ENCODE results near the gene ECE1.

DNA sequence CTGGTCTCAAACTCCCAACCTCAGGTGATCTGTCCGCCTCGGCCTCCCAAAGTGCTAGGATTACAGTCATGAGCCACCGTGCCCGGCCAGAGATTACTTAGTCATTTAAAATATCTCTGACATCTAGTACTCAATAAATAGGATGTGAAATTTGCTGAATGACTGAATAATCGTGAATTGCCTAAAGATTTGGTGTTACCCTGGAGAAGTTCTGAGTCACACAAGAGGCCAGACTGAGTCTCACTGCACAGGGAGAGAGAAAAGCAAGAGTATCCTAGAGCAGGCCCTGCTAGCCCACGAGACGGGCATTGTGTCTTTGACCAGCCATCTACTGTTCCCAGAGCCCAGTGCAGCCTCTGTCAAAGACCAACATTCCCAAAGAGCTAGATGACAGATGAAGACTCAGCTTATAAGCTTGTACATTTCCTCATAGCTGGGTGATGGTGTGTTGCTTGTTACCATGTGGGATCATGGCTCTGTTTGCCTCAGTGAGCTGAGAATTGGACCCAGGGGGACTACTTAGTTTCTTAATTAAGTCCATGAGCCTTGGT lies 108.0 kb downstream of the ECE1 start:
- no peak for TF ChIP-seq EZH2 (IDR thresholded peaks at IDR 0.05; ENCODE audit: borderline replicate concordance, low read depth, low read length, severe bottlenecking)
- TF ChIP-seq, protein P1, sequence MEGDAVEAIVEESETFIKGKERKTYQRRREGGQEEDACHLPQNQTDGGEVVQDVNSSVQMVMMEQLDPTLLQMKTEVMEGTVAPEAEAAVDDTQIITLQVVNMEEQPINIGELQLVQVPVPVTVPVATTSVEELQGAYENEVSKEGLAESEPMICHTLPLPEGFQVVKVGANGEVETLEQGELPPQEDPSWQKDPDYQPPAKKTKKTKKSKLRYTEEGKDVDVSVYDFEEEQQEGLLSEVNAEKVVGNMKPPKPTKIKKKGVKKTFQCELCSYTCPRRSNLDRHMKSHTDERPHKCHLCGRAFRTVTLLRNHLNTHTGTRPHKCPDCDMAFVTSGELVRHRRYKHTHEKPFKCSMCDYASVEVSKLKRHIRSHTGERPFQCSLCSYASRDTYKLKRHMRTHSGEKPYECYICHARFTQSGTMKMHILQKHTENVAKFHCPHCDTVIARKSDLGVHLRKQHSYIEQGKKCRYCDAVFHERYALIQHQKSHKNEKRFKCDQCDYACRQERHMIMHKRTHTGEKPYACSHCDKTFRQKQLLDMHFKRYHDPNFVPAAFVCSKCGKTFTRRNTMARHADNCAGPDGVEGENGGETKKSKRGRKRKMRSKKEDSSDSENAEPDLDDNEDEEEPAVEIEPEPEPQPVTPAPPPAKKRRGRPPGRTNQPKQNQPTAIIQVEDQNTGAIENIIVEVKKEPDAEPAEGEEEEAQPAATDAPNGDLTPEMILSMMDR (IDR thresholded peaks at IDR 0.05; ENCODE audit: borderline replicate concordance, extremely low read depth, low read length, poor library complexity, severe bottlenecking): no peak

Measured in DND-41 (cell line).